Measurements from ENCODE around the gene PDZD2. TPM values are rescaled to one million over a fixed set of nuclear protein-coding genes. Genes with fewer than 3 reads are reported as not detected.
"Not testable (repeated sequence)": the region's sequence is repeated elsewhere in the genome, so short reads cannot be mapped to it uniquely, and the experiment has no call there.

PDZD2 gene
- total RNA-seq, 1 experiment from 2014 or later: not detected

- Histone ChIP-seq H3K36me3 (ENCODE audit: low read depth) (no peaks in the 10 kb centered on the region), H3F3A (ENCODE audit: insufficient read depth, low read depth) (no peaks in the 10 kb centered on the region), H3K9me3 (ENCODE audit: insufficient read depth, low read depth) (0 out of 2 replicates have a peak, but pooled peaks cover 4% of the 10 kb centered on the region), H3K4me3 (no peak overlapping the region), H3K27ac (no peak overlapping the region), H3K9me2 (ENCODE audit: insufficient read depth) (no peaks in the 10 kb centered on the region), H3K4me2 (no peak overlapping the region), H3K4me1 (replicated peaks; ENCODE audit: insufficient read depth) (no peaks in the 10 kb centered on the region), H3K27me3 (ENCODE audit: insufficient read depth, low read depth) (peaks cover 90% of the 10 kb centered on the region), H2AFZ (no peak overlapping the region), H3K79me2 (ENCODE audit: low read depth) (no peaks in the 10 kb centered on the region), H4K20me1 (ENCODE audit: insufficient read depth) (no peaks in the 10 kb centered on the region)
- no peak for TF ChIP-seq EZH2 (IDR thresholded peaks at IDR 0.05; ENCODE audit: low read depth)
- no peak for TF ChIP-seq CTCF (conservative IDR thresholded peaks at IDR 0.05)
- POLR2A ChIA-PET (ENCODE audit: unreplicated experiment): no interaction called here
- CTCF ChIA-PET: interaction anchor here (0.6 kb wide), 1 partner anchor 871 kb away, joined by 4 read pairs; no protein-coding TSS in a partner anchor
- no peak for DNase-seq
- intact Hi-C loops (cut with micrococcal nuclease; ENCODE audit: unreplicated experiment): no loop called here
- no TSS peak for BruUV-seq (replicated peaks)
Measured at GRCh38 chr5:31682851-31683250, 43.9 kb downstream of the PDZD2 start.

DNA sequence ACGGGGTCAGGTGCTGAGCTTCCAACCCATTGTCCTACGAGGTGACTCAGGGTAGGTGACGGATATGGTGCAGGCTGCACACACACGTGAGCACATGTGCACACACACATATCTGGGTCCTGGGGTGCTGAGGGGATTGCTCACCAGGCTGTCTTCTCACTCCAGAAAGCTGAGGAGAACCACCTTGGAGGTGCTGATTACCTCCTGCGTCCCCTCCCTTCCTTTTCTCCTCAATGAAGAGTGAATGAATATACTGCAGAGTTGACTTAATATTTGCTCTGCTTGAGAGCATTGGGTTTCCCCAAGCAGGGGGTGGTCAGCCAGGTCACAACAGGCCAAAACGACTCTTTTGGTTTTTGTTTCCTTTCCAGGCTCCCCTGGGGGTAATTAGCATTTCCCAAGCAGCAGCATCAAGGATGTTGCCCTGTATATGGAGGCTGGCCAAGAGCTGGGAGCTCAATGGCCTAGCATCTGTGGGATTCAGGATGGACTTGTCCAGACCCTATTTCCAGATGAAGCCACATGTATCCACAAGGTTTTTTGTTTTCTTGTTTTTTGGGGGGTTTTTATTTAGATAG lies 49.7 kb downstream of the PDZD2 start:
- Histone ChIP-seq H3K9me2 (ENCODE audit: insufficient read depth) (no peaks in the 10 kb centered on the region), H3K27ac (no peak overlapping the region), H3K79me2 (ENCODE audit: low read depth) (no peaks in the 10 kb centered on the region), H3F3A (ENCODE audit: insufficient read depth, low read depth) (no peaks in the 10 kb centered on the region), H3K27me3 (ENCODE audit: insufficient read depth, low read depth) (peaks cover 63% of the 10 kb centered on the region), H3K4me2 (no peak overlapping the region), H3K4me1 (replicated peaks; ENCODE audit: insufficient read depth) (no peaks in the 10 kb centered on the region), H4K20me1 (ENCODE audit: insufficient read depth) (no peaks in the 10 kb centered on the region), H3K4me3 (no peak overlapping the region), H3K36me3 (ENCODE audit: low read depth) (no peaks in the 10 kb centered on the region), H2AFZ (no peak overlapping the region), H3K9me3 (ENCODE audit: insufficient read depth, low read depth) (0 out of 2 replicates have a peak, but pooled peaks cover 4% of the 10 kb centered on the region)
- POLR2A ChIA-PET (ENCODE audit: unreplicated experiment): interaction anchor here (0.6 kb wide), 1 partner anchor 564 kb away, joined by 3 read pairs; no protein-coding TSS in a partner anchor
- no TSS peak for BruUV-seq (replicated peaks)
- intact Hi-C loops (cut with micrococcal nuclease; ENCODE audit: unreplicated experiment): no loop called here
- DNase-seq: no peak
- TF ChIP-seq EZH2 (IDR thresholded peaks at IDR 0.05; ENCODE audit: low read depth) (no peak), CTCF (conservative IDR thresholded peaks at IDR 0.05) (no peak)
- CTCF ChIA-PET: no interaction called here

GRCh38 chr5:31691408-31691807 lies 52.5 kb downstream of the PDZD2 start:
- H3K27ac ChIP-seq; BruUV-seq (replicated peaks); H3K79me2 ChIP-seq (ENCODE audit: low read depth); H3K36me3 ChIP-seq (ENCODE audit: low read depth); POLR2A ChIA-PET (ENCODE audit: unreplicated experiment); H4K20me1 ChIP-seq (ENCODE audit: insufficient read depth); H3K4me2 ChIP-seq; CTCF ChIA-PET; intact Hi-C loops (cut with micrococcal nuclease; ENCODE audit: unreplicated experiment); H3K4me1 ChIP-seq (replicated peaks; ENCODE audit: insufficient read depth); DNase-seq; H3K9me2 ChIP-seq (ENCODE audit: insufficient read depth); H3K4me3 ChIP-seq; H2AFZ ChIP-seq; H3F3A ChIP-seq (ENCODE audit: insufficient read depth, low read depth); H3K9me3 ChIP-seq (ENCODE audit: insufficient read depth, low read depth): not testable (repeated sequence)
- peaks cover 67% of the 10 kb centered on the region for H3K27me3 ChIP-seq (ENCODE audit: insufficient read depth, low read depth)

Data from PC-9 (cell line).